Activated CD4-positive, alpha-beta T cell treated with anti-CD3 and anti-CD28 coated beads, Interleukin-2, amount 50 U/mL, for 1 hour (primary cell): ENCODE results near the gene ELP1.
"Not testable (repeated sequence)": the region's sequence is repeated elsewhere in the genome, so short reads cannot be mapped to it uniquely, and the experiment has no call there.

Experiments used
- DNase-seq: peaks from one replicate; pipeline ENCODE4 v3.0.0-alpha.2; 2020

Gene ELP1

GRCh38 chr9:108850293-108850897 lies 83.5 kb downstream of the ELP1 start:
- no peak for DNase-seq

GRCh38 chr9:108848296-108848695 lies 85.6 kb downstream of the ELP1 start:
- not testable (repeated sequence) for DNase-seq

- DNase-seq, result no peak
Measured at GRCh38 chr9:108845947-108846346, 88.0 kb downstream of the ELP1 start.

GRCh38 chr9:108845507-108845906 lies 88.4 kb downstream of the ELP1 start:
- DNase-seq, result no peak

GRCh38 chr9:108844856-108845255 lies 89.1 kb downstream of the ELP1 start:
- DNase-seq, result no peak

- DNase-seq, result no peak
Measured at GRCh38 chr9:108844391-108844790, 89.5 kb downstream of the ELP1 start.

GRCh38 chr9:108842610-108843295 lies 91.2 kb downstream of the ELP1 start:
- no peak for DNase-seq

GRCh38 chr9:108839561-108839960 lies 94.4 kb downstream of the ELP1 start:
- not testable (repeated sequence) for DNase-seq

GRCh38 chr9:108838017-108838416 lies 95.9 kb downstream of the ELP1 start:
- no peak for DNase-seq

GRCh38 chr9:108837530-108837929 lies 96.4 kb downstream of the ELP1 start:
- DNase-seq, result no peak

GRCh38 chr9:108836781-108837180 lies 97.1 kb downstream of the ELP1 start:
- DNase-seq, result no peak

GRCh38 chr9:108836319-108836718 lies 97.6 kb downstream of the ELP1 start:
- no peak for DNase-seq

GRCh38 chr9:108835831-108836230 lies 98.1 kb downstream of the ELP1 start:
- DNase-seq, result no peak

GRCh38 chr9:108834959-108835665 lies 98.8 kb downstream of the ELP1 start:
- no peak for DNase-seq

GRCh38 chr9:108832179-108832500 lies 101.8 kb downstream of the ELP1 start:
- no peak for DNase-seq

GRCh38 chr9:108831496-108832178 lies 102.3 kb downstream of the ELP1 start:
- DNase-seq, result no peak

GRCh38 chr9:108830272-108830671 lies 103.7 kb downstream of the ELP1 start:
- DNase-seq, result no peak

GRCh38 chr9:108823829-108824228 lies 110.1 kb downstream of the ELP1 start:
- DNase-seq, result no peak
